DND-41 (cell line): ENCODE data around the gene KRTAP3-1.

Experiments used
- ATAC-seq: fragments of 200-7000 bp; cut with Tn5 transposase; 3 replicates; pipeline ENCODE4 v1.9.1; 2021; ENCODE audit warnings: low read depth; ENCODE audit not compliant: insufficient read depth
- DNase-seq: peaks from one replicate; pipeline ENCODE4 v3.0.0-alpha.2; 2020
- H2AFZ ChIP-seq: 2 replicates; pipeline ENCODE4 v1.6.0; 2012; ENCODE audit warnings: low read depth, low read length
- H3K27ac ChIP-seq: 2 replicates; pipeline ENCODE4 v1.5.1; 2012; ENCODE audit warnings: low read length, inconsistent platforms
- H3K27me3 ChIP-seq: fragments of 200-600 bp; sonication (generic); 2 replicates; pipeline ENCODE4 v1.6.0; 2012; ENCODE audit warnings: low read length, mild to moderate bottlenecking, inconsistent platforms; ENCODE audit not compliant: insufficient read depth, poor library complexity
- H3K36me3 ChIP-seq: 2 replicates; pipeline ENCODE4 v1.5.1; 2012; ENCODE audit warnings: low read length, inconsistent platforms; ENCODE audit not compliant: insufficient read depth
- H3K4me1 ChIP-seq: 2 replicates; pipeline ENCODE4 v1.5.1; 2012; ENCODE audit warnings: mild to moderate bottlenecking, low read length; ENCODE audit not compliant: insufficient read depth
- H3K4me2 ChIP-seq: 2 replicates; pipeline ENCODE4 v1.6.0; 2012; ENCODE audit warnings: mild to moderate bottlenecking, moderate library complexity, low read length, inconsistent platforms; ENCODE audit not compliant: insufficient read depth
- H3K4me3 ChIP-seq, 2 experiments: fragments of 200-600 bp in 1 of 2; shearing (Covaris generic) in 1 of 2; 2 replicates each; pipeline ENCODE4 v1.5.1; 2012 to 2016; ENCODE audit warnings: inconsistent platforms in 2 of 2, low read length in 2 of 2, mild to moderate bottlenecking in 2 of 2, low read depth in 1 of 2, moderate library complexity in 1 of 2
- H3K79me2 ChIP-seq: 2 replicates; pipeline ENCODE4 v1.6.0; 2012; ENCODE audit warnings: low read length, inconsistent platforms; ENCODE audit not compliant: insufficient read depth
- H3K9ac ChIP-seq: 2 replicates; pipeline ENCODE4 v1.6.0; 2012; ENCODE audit warnings: low read depth, mild to moderate bottlenecking, inconsistent platforms, low read length, moderate library complexity
- H3K9me3 ChIP-seq: 2 replicates; pipeline ENCODE4 v1.5.1; 2012; ENCODE audit warnings: low read length, moderate library complexity, mild to moderate bottlenecking, inconsistent platforms; ENCODE audit not compliant: insufficient read depth, severe bottlenecking
- H4K20me1 ChIP-seq: 2 replicates; pipeline ENCODE4 v1.6.0; 2012; ENCODE audit warnings: low read length; ENCODE audit not compliant: insufficient read depth
- CTCF ChIP-seq: IDR thresholded peaks from 2 replicates; pipeline ENCODE4 v1.5.1; 2012; ENCODE audit warnings: borderline replicate concordance, low read length, moderate library complexity, mild to moderate bottlenecking; ENCODE audit not compliant: poor library complexity, severe bottlenecking; ENCODE audit errors: extremely low read depth
- EZH2 ChIP-seq: IDR thresholded peaks from 3 replicates; pipeline ENCODE4 v1.6.1; 2012; ENCODE audit warnings: borderline replicate concordance, low read depth, mild to moderate bottlenecking, moderate library complexity, low read length, inconsistent platforms; ENCODE audit not compliant: severe bottlenecking

KRTAP3-1 gene

GRCh38 chr17:41029633-41030245 lies 20.8 kb upstream of the KRTAP3-1 start, which contains the start of gene KRTAP1-4:
Gene KRTAP1-4, minus strand, starts transcription at chr17:41030195. Its CDS starts 117 bp downstream, at chr17:41030078.
- no peak within 1 kb of the TSS for H3K9ac ChIP-seq
- no peaks in the 10 kb centered on the region for H3K36me3 ChIP-seq
- H3K79me2 ChIP-seq, result no peaks in the 10 kb centered on the region
- DNase-seq (no peak), ATAC-seq (no peak)
- peaks cover 11% of the 10 kb centered on the region for H3K27me3 ChIP-seq
- H4K20me1 ChIP-seq, result no peaks in the 10 kb centered on the region
- H3K9me3 ChIP-seq, result no peaks in the 10 kb centered on the region
- H3K4me2 ChIP-seq, result no peak within 1 kb of the TSS
- no peak for TF ChIP-seq EZH2
- no peaks in the 10 kb centered on the region for H3K4me1 ChIP-seq
- no peak within 1 kb of the TSS for H2AFZ ChIP-seq
- no peak within 1 kb of the TSS for H3K27ac ChIP-seq
- no peak within 1 kb of the TSS for H3K4me3 ChIP-seq

- Histone ChIP-seq H3K9ac (no peak within 1 kb of the TSS), H3K4me1 (no peaks in the 10 kb centered on the region), H3K27ac (no peak within 1 kb of the TSS), H4K20me1 (no peaks in the 10 kb centered on the region), H2AFZ (no peak within 1 kb of the TSS), H3K36me3 (no peaks in the 10 kb centered on the region), H3K79me2 (no peaks in the 10 kb centered on the region), H3K9me3 (no peaks in the 10 kb centered on the region), H3K27me3 (peaks cover 14% of the 10 kb centered on the region), H3K4me3 (no peak within 1 kb of the TSS), H3K4me2 (no peak within 1 kb of the TSS)
- ATAC-seq (no peak), DNase-seq (no peak)
- TF ChIP-seq CTCF (no peak), EZH2 (no peak)
Observed at GRCh38 chr17:41026715-41027471, 18.0 kb upstream of the KRTAP3-1 start, which contains the start of gene KRTAP1-5. Gene KRTAP1-5, minus strand, starts transcription at chr17:41027208. Its CDS starts 53 bp downstream, at chr17:41027155.

- no peaks in the 10 kb centered on the region for H4K20me1 ChIP-seq
- TF ChIP-seq CTCF, result no peak
- no peak for TF ChIP-seq EZH2
- no peak for ATAC-seq
- peaks cover 12% of the 10 kb centered on the region for H3K27me3 ChIP-seq
- H3K4me3 ChIP-seq, result no peak overlapping the region
- H3K9ac ChIP-seq, result no peak overlapping the region
- no peaks in the 10 kb centered on the region for H3K36me3 ChIP-seq
- no peaks in the 10 kb centered on the region for H3K79me2 ChIP-seq
- no peaks in the 10 kb centered on the region for H3K4me1 ChIP-seq
- no peaks in the 10 kb centered on the region for H3K9me3 ChIP-seq
- no peak overlapping the region for H3K4me2 ChIP-seq
- H2AFZ ChIP-seq, result no peak overlapping the region
- no peak overlapping the region for H3K27ac ChIP-seq
- no peak for DNase-seq
Observed at GRCh38 chr17:41024697-41025096, 15.8 kb upstream of the KRTAP3-1 start.

GRCh38 chr17:41020336-41020735 lies 11.4 kb upstream of the KRTAP3-1 start:
- no peaks in the 10 kb centered on the region for H3K4me1 ChIP-seq
- ATAC-seq (no peak), DNase-seq (no peak)
- TF ChIP-seq EZH2 (no peak), CTCF (no peak)
- no peak overlapping the region for H3K9ac ChIP-seq
- H3K79me2 ChIP-seq, result no peaks in the 10 kb centered on the region
- no peaks in the 10 kb centered on the region for H3K36me3 ChIP-seq
- H3K27me3 ChIP-seq, result peaks cover 10% of the 10 kb centered on the region
- no peak overlapping the region for H3K4me3 ChIP-seq
- H3K27ac ChIP-seq, result no peak overlapping the region
- no peak overlapping the region for H3K4me2 ChIP-seq
- H2AFZ ChIP-seq, result no peak overlapping the region
- H3K9me3 ChIP-seq, result no peaks in the 10 kb centered on the region
- H4K20me1 ChIP-seq, result no peaks in the 10 kb centered on the region
